A549 treated with Hydrocortisone at 1 μM for 4 hours (cell line): ENCODE results near the gene EBI3. TPM values are rescaled to one million over a fixed set of nuclear protein-coding genes. Genes with fewer than 3 reads are reported as not detected.

Experiments used
- total RNA-seq: library from RNA; stranded (reverse); fragments of 200-300 nt; extraction: Qiagen RNA extraction; gene quantifications from 5 replicates; pipeline ENCODE4 v1.2.3, GENCODE V29; 2022

The EBI3 gene
- total RNA-seq: 2.5 to 3.9 TPM (median 3.4 TPM) in 5 replicates

GRCh38 chr19:4229179-4229931, at the start of gene EBI3:
Gene EBI3 (plus strand): TSS chr19:4229523. CDS start chr19:4229551, 28 bp downstream.

GRCh38 chr19:4182084-4182810, 47.1 kb upstream of the EBI3 start, which contains the start of the genes ANKRD24 and SIRT6:
Gene ANKRD24 (plus strand): TSS chr19:4182689. CDS start chr19:4186426, 3,737 bp downstream.
Gene SIRT6 (minus strand): TSS chr19:4182563. CDS start chr19:4182539, 24 bp downstream.

GRCh38 chr19:4246767-4247593, 17.7 kb downstream of the EBI3 start, which contains the start of gene YJU2:
Gene YJU2 (plus strand): TSS chr19:4247080. CDS start chr19:4247147, 67 bp downstream.

GRCh38 chr19:4278419-4279266, 49.3 kb downstream of the EBI3 start, which contains the start of gene SHD:
Gene SHD (plus strand): TSS chr19:4279266. CDS start chr19:4280064, 798 bp downstream.

Other genes starting within 250 kb of the EBI3 start
- gene EEF2, start 244.1 kb upstream of the EBI3 start, total RNA-seq: 1,002 to 1,061 TPM (median 1,049 TPM) in 5 replicates
- gene PIAS4, start 221.8 kb upstream of the EBI3 start, total RNA-seq: 13.8 to 18.4 TPM (median 17.0 TPM) in 5 replicates
- gene ZBTB7A, start 162.6 kb upstream of the EBI3 start, total RNA-seq: 16.5 to 23.8 TPM (median 21.8 TPM) in 5 replicates
- gene MAP2K2, start 105.4 kb upstream of the EBI3 start, total RNA-seq: 128 to 186 TPM (median 169 TPM) in 5 replicates
- 0.03 to 0.13 TPM (median 0.08 TPM) in 5 replicates for gene CREB3L3, start 75.9 kb upstream of the EBI3 start, total RNA-seq
- gene SIRT6, start 47.0 kb upstream of the EBI3 start, total RNA-seq: 27.9 to 37.4 TPM (median 33.5 TPM) in 5 replicates
- 0.14 to 0.24 TPM (median 0.22 TPM) in 5 replicates for gene ANKRD24, start 46.8 kb upstream of the EBI3 start, total RNA-seq
- gene YJU2, start 17.6 kb downstream of the EBI3 start, total RNA-seq: 17.9 to 21.7 TPM (median 19.3 TPM) in 5 replicates
- gene SHD, start 49.7 kb downstream of the EBI3 start, total RNA-seq: 0.07 TPM in 1 of 5 replicates, not detected in the others
- gene TMIGD2, start 72.9 kb downstream of the EBI3 start, total RNA-seq: not detected in 5 replicates
- 7.6 to 8.8 TPM (median 7.8 TPM) in 5 replicates for gene FSD1, start 75.1 kb downstream of the EBI3 start, total RNA-seq
- 0.22 TPM in 1 of 5 replicates, not detected in the others for gene STAP2, start 109.3 kb downstream of the EBI3 start, total RNA-seq
- gene MPND, start 114.0 kb downstream of the EBI3 start, total RNA-seq: 8.6 to 12.4 TPM (median 10.9 TPM) in 5 replicates
- 50.2 to 59.5 TPM (median 56.2 TPM) in 5 replicates for gene SH3GL1, start 171.0 kb downstream of the EBI3 start, total RNA-seq
- 19.7 to 23.9 TPM (median 20.6 TPM) in 5 replicates for gene CHAF1A, start 173.1 kb downstream of the EBI3 start, total RNA-seq
- 44.1 to 58.8 TPM (median 57.7 TPM) in 5 replicates for gene UBXN6, start 228.3 kb downstream of the EBI3 start, total RNA-seq
- gene HDGFL2, start 242.8 kb downstream of the EBI3 start, total RNA-seq: 24.4 to 28.0 TPM (median 25.7 TPM) in 5 replicates